Measurements from ENCODE around the gene ZNF474. TPM values are rescaled to one million over a fixed set of nuclear protein-coding genes. Genes with fewer than 3 reads are reported as not detected.
A peak's percentile ranks its signal among the peaks of the same experiment; 100 is the strongest.

ZNF474 gene
- total RNA-seq, 1 experiment from 2014 or later, result not detected

- Histone ChIP-seq H3K4me3 (no peak overlapping the region), H3K27me3 (replicated peaks) (no peaks in the 10 kb centered on the region), H3K36me3 (no peaks in the 10 kb centered on the region), H3K27ac (peak overlapping the region; percentile 27), H3K4me1 (replicated peaks) (peaks cover 27% of the 10 kb centered on the region), H3K9me3 (replicated peaks) (no peaks in the 10 kb centered on the region)
- DNase-seq (ENCODE audit: low read depth in 1 of 2, low spot score in 2 of 2), result peak in 1 of 2 experiments; percentile 49
Measured at GRCh38 chr5:122126177-122126755, 3.1 kb upstream of the ZNF474 start.

GRCh38 chr5:122126756-122127321 is 2.5 kb upstream of the ZNF474 start:
- Histone ChIP-seq H3K36me3 (no peaks in the 10 kb centered on the region), H3K4me1 (replicated peaks) (peaks cover 27% of the 10 kb centered on the region), H3K27ac (peak overlapping the region; percentile 27), H3K4me3 (no peak overlapping the region), H3K27me3 (replicated peaks) (no peaks in the 10 kb centered on the region), H3K9me3 (replicated peaks) (no peaks in the 10 kb centered on the region)
- peak in 1 of 2 experiments; percentile 45 for DNase-seq (ENCODE audit: low read depth in 1 of 2, low spot score in 2 of 2)

- peaks cover 27% of the 10 kb centered on the region for H3K4me1 ChIP-seq (replicated peaks)
- no peak for DNase-seq (ENCODE audit: low read depth in 1 of 2, low spot score in 2 of 2)
- no peak overlapping the region for H3K4me3 ChIP-seq
- H3K27me3 ChIP-seq (replicated peaks), result no peaks in the 10 kb centered on the region
- H3K27ac ChIP-seq, result no peak overlapping the region
- no peaks in the 10 kb centered on the region for H3K9me3 ChIP-seq (replicated peaks)
- H3K36me3 ChIP-seq, result no peaks in the 10 kb centered on the region
Measured at GRCh38 chr5:122130152-122130551, 806 bp downstream of the ZNF474 start.

GRCh38 chr5:122137702-122138101 is 8.4 kb downstream of the ZNF474 start:
- H3K9me3 ChIP-seq (replicated peaks), result no peaks in the 10 kb centered on the region
- no peaks in the 10 kb centered on the region for H3K27me3 ChIP-seq (replicated peaks)

GRCh38 chr5:122138356-122138755 is 9.0 kb downstream of the ZNF474 start:
- H3K36me3 ChIP-seq, result no peaks in the 10 kb centered on the region
- H3K4me3 ChIP-seq, result no peak overlapping the region
- peaks cover 18% of the 10 kb centered on the region for H3K4me1 ChIP-seq (replicated peaks)
- H3K27me3 ChIP-seq (replicated peaks), result no peaks in the 10 kb centered on the region
- no peak for DNase-seq (ENCODE audit: low read depth in 1 of 2, low spot score in 2 of 2)
- H3K27ac ChIP-seq, result no peak overlapping the region
- no peaks in the 10 kb centered on the region for H3K9me3 ChIP-seq (replicated peaks)

More at GRCh38 chr5:122137702-122138101, 8.4 kb downstream of the ZNF474 start:
- Histone ChIP-seq H3K27ac (no peak overlapping the region), H3K36me3 (no peaks in the 10 kb centered on the region), H3K4me3 (no peak overlapping the region), H3K4me1 (replicated peaks) (peaks cover 14% of the 10 kb centered on the region)
- no peak for DNase-seq (ENCODE audit: low read depth in 1 of 2, low spot score in 2 of 2)

GRCh38 chr5:122140900-122141299 is 11.6 kb downstream of the ZNF474 start:
- H3K36me3 ChIP-seq, result no peaks in the 10 kb centered on the region
- no peak overlapping the region for H3K27ac ChIP-seq
- H3K9me3 ChIP-seq (replicated peaks), result no peaks in the 10 kb centered on the region
- no peaks in the 10 kb centered on the region for H3K27me3 ChIP-seq (replicated peaks)
- H3K4me1 ChIP-seq (replicated peaks), result peaks cover 18% of the 10 kb centered on the region
- no peak for DNase-seq (ENCODE audit: low read depth in 1 of 2, low spot score in 2 of 2)
- no peak overlapping the region for H3K4me3 ChIP-seq

- DNase-seq (ENCODE audit: low read depth in 1 of 2, low spot score in 2 of 2), result peak in 1 of 2 experiments; percentile 48
- Histone ChIP-seq H3K4me3 (no peak overlapping the region), H3K27ac (peak overlapping the region; percentile 83), H3K27me3 (replicated peaks) (no peaks in the 10 kb centered on the region), H3K4me1 (replicated peaks) (peaks cover 18% of the 10 kb centered on the region), H3K9me3 (replicated peaks) (no peaks in the 10 kb centered on the region), H3K36me3 (no peaks in the 10 kb centered on the region)
Measured at GRCh38 chr5:122141751-122142150, 12.4 kb downstream of the ZNF474 start.

- peak; percentile 71 to 90 for DNase-seq (ENCODE audit: low read depth in 1 of 2, low spot score in 2 of 2)
- peaks cover 18% of the 10 kb centered on the region for H3K4me1 ChIP-seq (replicated peaks)
- no peak overlapping the region for H3K4me3 ChIP-seq
Measured at GRCh38 chr5:122142480-122143164, 13.3 kb downstream of the ZNF474 start.

GRCh38 chr5:122144236-122144635 is 14.9 kb downstream of the ZNF474 start:
- Histone ChIP-seq H3K27me3 (replicated peaks) (no peaks in the 10 kb centered on the region), H3K9me3 (replicated peaks) (no peaks in the 10 kb centered on the region), H3K36me3 (no peaks in the 10 kb centered on the region), H3K27ac (no peak overlapping the region), H3K4me1 (replicated peaks) (peaks cover 18% of the 10 kb centered on the region), H3K4me3 (no peak overlapping the region)
- no peak for DNase-seq (ENCODE audit: low read depth in 1 of 2, low spot score in 2 of 2)

More at GRCh38 chr5:122142480-122143164, 13.3 kb downstream of the ZNF474 start:
- H3K9me3 ChIP-seq (replicated peaks), result no peaks in the 10 kb centered on the region
- no peaks in the 10 kb centered on the region for H3K36me3 ChIP-seq
- H3K27ac ChIP-seq, result peak overlapping the region; percentile 83
- no peaks in the 10 kb centered on the region for H3K27me3 ChIP-seq (replicated peaks)

- H3K27me3 ChIP-seq (replicated peaks), result no peaks in the 10 kb centered on the region
- H3K4me3 ChIP-seq, result no peak overlapping the region
- H3K9me3 ChIP-seq (replicated peaks), result no peaks in the 10 kb centered on the region
- no peak overlapping the region for H3K27ac ChIP-seq
- peaks cover 22% of the 10 kb centered on the region for H3K4me1 ChIP-seq (replicated peaks)
- no peaks in the 10 kb centered on the region for H3K36me3 ChIP-seq
- no peak for DNase-seq (ENCODE audit: low read depth in 1 of 2, low spot score in 2 of 2)
Measured at GRCh38 chr5:122145906-122146305, 16.6 kb downstream of the ZNF474 start.

GRCh38 chr5:122149321-122150090 is 20.2 kb downstream of the ZNF474 start:
- no peak overlapping the region for H3K4me3 ChIP-seq
- H3K9me3 ChIP-seq (replicated peaks), result no peaks in the 10 kb centered on the region
- no peaks in the 10 kb centered on the region for H3K27me3 ChIP-seq (replicated peaks)
- H3K27ac ChIP-seq, result no peak overlapping the region
- H3K4me1 ChIP-seq (replicated peaks), result peaks cover 39% of the 10 kb centered on the region
- DNase-seq (ENCODE audit: low read depth in 1 of 2, low spot score in 2 of 2), result no peak
- no peaks in the 10 kb centered on the region for H3K36me3 ChIP-seq

- Histone ChIP-seq H3K9me3 (replicated peaks) (no peaks in the 10 kb centered on the region), H3K4me3 (no peak overlapping the region), H3K36me3 (no peaks in the 10 kb centered on the region), H3K27me3 (replicated peaks) (no peaks in the 10 kb centered on the region), H3K4me1 (replicated peaks) (peaks cover 47% of the 10 kb centered on the region), H3K27ac (no peak overlapping the region)
- DNase-seq (ENCODE audit: low read depth in 1 of 2, low spot score in 2 of 2), result no peak
Measured at GRCh38 chr5:122150215-122150614, 20.9 kb downstream of the ZNF474 start.

GRCh38 chr5:122151640-122152039 is 22.3 kb downstream of the ZNF474 start:
- Histone ChIP-seq H3K4me1 (replicated peaks) (peaks cover 54% of the 10 kb centered on the region), H3K27ac (peak overlapping the region; percentile 42; the same call in 1 of the 2 replicates), H3K36me3 (no peaks in the 10 kb centered on the region), H3K4me3 (no peak overlapping the region), H3K27me3 (replicated peaks) (no peaks in the 10 kb centered on the region), H3K9me3 (replicated peaks) (no peaks in the 10 kb centered on the region)
- peak; percentile 61 to 64 for DNase-seq (ENCODE audit: low read depth in 1 of 2, low spot score in 2 of 2)

All from SJSA1 (cell line).